GM13977 (cell line): ENCODE results near the gene TP53RK.

Experiments used
- DNase-seq: peaks from one replicate; pipeline ENCODE4 v3.0.0; 2012; ENCODE audit warnings: low spot score
- in situ Hi-C: fragments of 300-500 bp; cut with MboI; formaldehyde crosslinking; loops from one replicate; pipeline ENCODE4 v1.12.0; 2022; ENCODE audit warnings: low sequenced_read_pairs, low pct_unique_long_range_greater_than_20kb, mixed read lengths, inconsistent platforms; ENCODE audit not compliant: unreplicated experiment
- TF ChIP-seq, protein P1 (sequence below): IDR thresholded peaks from 2 replicates; pipeline ENCODE4 v1.5.1; 2012; ENCODE audit warnings: mild to moderate bottlenecking, control low read depth; ENCODE audit not compliant: insufficient read depth; ENCODE audit errors: extremely low read depth, missing control alignments

The TP53RK gene

DNA sequence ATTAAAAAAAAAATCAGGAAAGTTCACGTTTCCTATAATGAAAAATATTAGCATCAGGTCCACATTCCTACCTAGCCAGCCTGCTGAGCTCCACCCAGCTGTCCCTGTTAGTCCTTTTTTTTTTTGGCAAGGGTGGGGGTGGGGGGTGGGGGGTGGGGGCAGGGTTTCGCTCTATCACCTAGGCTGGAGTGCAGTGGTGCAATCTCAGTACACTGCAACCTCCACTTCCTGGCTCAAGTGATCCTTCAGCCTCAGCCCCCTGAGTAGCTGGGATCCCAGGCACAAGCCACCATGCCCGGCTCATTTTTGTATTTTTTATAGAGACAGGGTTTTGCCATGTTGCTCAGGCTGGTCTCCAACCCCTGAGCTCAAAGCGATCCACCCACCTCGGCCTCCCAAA lies 12.7 kb upstream of the TP53RK start:
- DNase-seq, result no peak
- TF ChIP-seq, protein P1, sequence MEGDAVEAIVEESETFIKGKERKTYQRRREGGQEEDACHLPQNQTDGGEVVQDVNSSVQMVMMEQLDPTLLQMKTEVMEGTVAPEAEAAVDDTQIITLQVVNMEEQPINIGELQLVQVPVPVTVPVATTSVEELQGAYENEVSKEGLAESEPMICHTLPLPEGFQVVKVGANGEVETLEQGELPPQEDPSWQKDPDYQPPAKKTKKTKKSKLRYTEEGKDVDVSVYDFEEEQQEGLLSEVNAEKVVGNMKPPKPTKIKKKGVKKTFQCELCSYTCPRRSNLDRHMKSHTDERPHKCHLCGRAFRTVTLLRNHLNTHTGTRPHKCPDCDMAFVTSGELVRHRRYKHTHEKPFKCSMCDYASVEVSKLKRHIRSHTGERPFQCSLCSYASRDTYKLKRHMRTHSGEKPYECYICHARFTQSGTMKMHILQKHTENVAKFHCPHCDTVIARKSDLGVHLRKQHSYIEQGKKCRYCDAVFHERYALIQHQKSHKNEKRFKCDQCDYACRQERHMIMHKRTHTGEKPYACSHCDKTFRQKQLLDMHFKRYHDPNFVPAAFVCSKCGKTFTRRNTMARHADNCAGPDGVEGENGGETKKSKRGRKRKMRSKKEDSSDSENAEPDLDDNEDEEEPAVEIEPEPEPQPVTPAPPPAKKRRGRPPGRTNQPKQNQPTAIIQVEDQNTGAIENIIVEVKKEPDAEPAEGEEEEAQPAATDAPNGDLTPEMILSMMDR, result no peak
- in situ Hi-C loops, result no loop called here

DNA sequence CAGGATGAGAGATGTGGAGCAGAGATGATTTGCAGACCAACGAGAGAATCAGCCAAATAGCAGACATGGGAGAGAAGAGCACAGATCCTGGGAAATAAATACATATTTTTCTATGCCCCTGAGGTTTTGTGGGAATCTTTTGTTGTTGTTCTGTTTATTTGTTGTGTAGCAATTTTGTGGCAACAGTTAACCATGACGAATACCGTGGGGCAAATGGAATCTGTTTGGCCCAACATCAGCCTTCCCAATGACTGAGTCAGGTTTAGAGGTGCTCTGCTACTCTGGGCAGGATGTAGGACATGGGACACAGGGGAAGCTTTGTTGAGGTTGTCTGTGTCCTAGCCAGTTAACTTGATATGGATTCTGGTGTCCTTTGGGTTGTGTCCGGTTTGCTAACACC lies 12.3 kb upstream of the TP53RK start:
- in situ Hi-C loops, result no loop called here
- no peak for DNase-seq
- TF ChIP-seq, protein P1, result no peak

DNA sequence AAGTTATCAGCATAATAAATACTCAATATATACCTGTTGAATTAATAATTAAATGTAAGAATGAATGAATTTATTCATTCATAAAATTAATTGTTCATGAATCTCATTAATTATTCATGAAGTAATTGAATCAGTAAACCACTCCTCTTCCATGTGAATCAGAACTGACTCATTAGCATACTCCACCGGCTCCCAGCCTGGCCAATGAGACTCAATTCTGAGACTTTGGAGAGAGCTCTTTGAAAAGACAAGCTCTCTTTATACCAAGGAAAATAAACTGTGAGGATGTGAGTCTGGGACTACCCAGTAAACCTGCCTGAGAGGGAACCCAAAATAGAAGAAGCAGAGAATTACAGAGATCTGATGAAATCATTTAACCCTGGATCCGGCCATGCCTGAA lies 11.8 kb upstream of the TP53RK start:
- TF ChIP-seq, protein P1, result no peak
- DNase-seq, result no peak
- in situ Hi-C loops, result no loop called here

DNA sequence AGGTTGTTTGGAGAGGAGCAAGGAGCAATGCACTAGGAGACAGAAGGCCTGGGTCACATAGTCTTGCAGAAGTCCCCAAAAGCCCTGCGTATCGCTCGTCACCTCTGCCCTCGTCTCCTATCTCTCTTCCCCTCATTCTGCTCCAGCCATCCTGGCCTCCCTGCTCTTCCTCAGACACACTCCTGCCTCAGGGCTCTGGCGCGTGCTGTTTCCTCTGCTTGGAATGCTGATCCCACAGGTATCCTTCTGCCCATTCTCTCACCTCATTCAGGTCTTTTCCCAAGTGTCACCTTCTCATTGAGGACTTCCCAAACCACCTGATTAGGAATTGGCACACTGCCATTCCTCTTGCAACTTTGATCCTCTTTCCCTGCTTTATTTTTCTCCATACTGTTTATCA lies 11.2 kb upstream of the TP53RK start:
- TF ChIP-seq, protein P1, result no peak
- in situ Hi-C loops, result no loop called here

DNA sequence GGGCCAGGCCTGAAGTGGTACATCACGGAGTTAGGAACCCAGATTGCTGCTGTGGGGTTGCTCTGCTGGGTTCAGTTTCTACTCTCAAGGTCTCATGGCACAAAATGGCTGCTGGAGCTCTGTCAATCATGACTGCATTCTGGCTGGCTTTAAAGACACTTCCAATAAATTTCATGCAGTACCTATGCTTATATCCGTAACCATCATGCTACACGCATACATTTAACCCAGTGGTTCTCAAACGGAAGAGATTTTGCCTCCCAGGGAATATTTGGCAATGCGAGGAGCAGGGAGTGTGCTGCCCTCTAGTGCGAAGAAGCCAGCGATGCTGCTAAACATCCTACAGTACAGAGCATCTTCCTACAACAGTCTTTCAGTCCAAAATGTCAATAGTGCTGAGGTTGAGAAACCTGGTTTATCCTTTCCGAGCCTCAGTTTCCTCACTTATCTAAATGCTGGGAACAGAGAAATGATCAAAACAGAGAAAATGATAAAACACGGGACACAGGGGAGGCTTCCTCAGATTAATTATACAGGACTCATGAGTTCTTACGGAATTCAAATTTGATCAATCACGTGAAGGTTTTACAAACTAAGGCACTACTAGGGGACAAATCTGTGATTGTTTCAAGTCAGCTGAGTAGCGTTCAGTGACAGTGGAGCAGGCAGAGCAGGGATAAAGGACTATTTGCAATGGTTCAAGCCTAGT lies 10.6 kb upstream of the TP53RK start:
- DNase-seq, result no peak
- in situ Hi-C loops, result no loop called here
- TF ChIP-seq, protein P1, result peak; percentile 46

More for the DNA sequence above, 11.2 kb upstream of the TP53RK start:
- no peak for DNase-seq

DNA sequence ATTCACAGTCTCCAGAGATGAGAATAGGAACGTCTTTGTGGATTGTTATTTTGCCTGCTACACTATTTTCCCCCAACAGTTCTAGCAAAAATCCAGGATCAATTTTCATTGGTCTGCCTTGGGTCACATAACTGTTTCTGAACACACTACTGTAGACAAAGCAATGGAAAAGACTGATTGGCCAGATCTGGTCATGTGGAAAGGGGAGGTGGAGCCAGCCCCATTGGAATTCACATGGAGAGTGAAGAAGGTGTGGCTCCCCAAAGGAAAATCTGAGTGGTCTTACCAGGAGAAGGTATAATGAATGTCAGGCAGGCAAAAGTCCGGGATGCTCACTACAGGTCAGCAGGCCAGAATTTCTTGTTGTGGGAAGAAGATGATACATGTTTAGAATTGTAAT lies 9.5 kb upstream of the TP53RK start:
- no peak for DNase-seq
- TF ChIP-seq, protein P1, result no peak
- in situ Hi-C loops, result no loop called here
